ENCODE data around the gene GLUD1.
"Not testable (repeated sequence)": the region's sequence is repeated elsewhere in the genome, so short reads cannot be mapped to it uniquely, and the experiment has no call there.

GLUD1 gene

GRCh38 chr10:87054373-87055295 lies 40.0 kb downstream of the GLUD1 start:
- peaks cover 91% of the 10 kb centered on the region for H3K36me3 ChIP-seq

GRCh38 chr10:87053577-87054181 lies 41.0 kb downstream of the GLUD1 start:
- Histone ChIP-seq H3K9me3 (no peaks in the 10 kb centered on the region), H3K4me3 (ENCODE audit: low read depth in 1 of 2, low read length in 1 of 2) (no peak overlapping the region), H3K4me1 (ENCODE audit: control insufficient read depth in 1 of 2, insufficient read depth in 1 of 2, low read depth in 1 of 2, low read length in 1 of 2) (no peaks in the 10 kb centered on the region), H3K27me3 (no peaks in the 10 kb centered on the region), H3K27ac (no peak overlapping the region), H3K36me3 (peaks cover 84% of the 10 kb centered on the region)
- no peak for TF ChIP-seq CTCF (IDR thresholded peaks at IDR 0.05)

More at GRCh38 chr10:87054373-87055295, 40.0 kb downstream of the GLUD1 start:
- Histone ChIP-seq H3K4me3 (ENCODE audit: low read depth in 1 of 2, low read length in 1 of 2) (no peak overlapping the region), H3K27me3 (no peaks in the 10 kb centered on the region), H3K4me1 (ENCODE audit: control insufficient read depth in 1 of 2, insufficient read depth in 1 of 2, low read depth in 1 of 2, low read length in 1 of 2) (no peaks in the 10 kb centered on the region), H3K9me3 (no peaks in the 10 kb centered on the region), H3K27ac (no peak overlapping the region)
- no peak for TF ChIP-seq CTCF (IDR thresholded peaks at IDR 0.05)

GRCh38 chr10:87053111-87053510 lies 41.5 kb downstream of the GLUD1 start:
- H3K9me3 ChIP-seq: no peaks in the 10 kb centered on the region
- H3K4me3 ChIP-seq (ENCODE audit: low read depth in 1 of 2, low read length in 1 of 2): no peak overlapping the region
- no peaks in the 10 kb centered on the region for H3K27me3 ChIP-seq
- H3K27ac ChIP-seq: no peak overlapping the region
- peaks cover 80% of the 10 kb centered on the region for H3K36me3 ChIP-seq
- no peak for TF ChIP-seq CTCF (IDR thresholded peaks at IDR 0.05)
- H3K4me1 ChIP-seq (ENCODE audit: control insufficient read depth in 1 of 2, insufficient read depth in 1 of 2, low read depth in 1 of 2, low read length in 1 of 2): no peaks in the 10 kb centered on the region

- H3K9me3 ChIP-seq: no peaks in the 10 kb centered on the region
- no peaks in the 10 kb centered on the region for H3K27me3 ChIP-seq
- no peak overlapping the region for H3K27ac ChIP-seq
- no peak overlapping the region for H3K4me3 ChIP-seq (ENCODE audit: low read depth in 1 of 2, low read length in 1 of 2)
- TF ChIP-seq CTCF (IDR thresholded peaks at IDR 0.05): no peak
- no peaks in the 10 kb centered on the region for H3K4me1 ChIP-seq (ENCODE audit: control insufficient read depth in 1 of 2, insufficient read depth in 1 of 2, low read depth in 1 of 2, low read length in 1 of 2)
- peaks cover 26% of the 10 kb centered on the region for H3K36me3 ChIP-seq
Observed at GRCh38 chr10:87045434-87045938, 49.2 kb downstream of the GLUD1 start.

- H3K27ac ChIP-seq; H3K27me3 ChIP-seq; H3K4me3 ChIP-seq (ENCODE audit: low read depth in 1 of 2, low read length in 1 of 2); H3K9me3 ChIP-seq; H3K4me1 ChIP-seq (ENCODE audit: control insufficient read depth in 1 of 2, insufficient read depth in 1 of 2, low read depth in 1 of 2, low read length in 1 of 2): not testable (repeated sequence)
- peaks cover 14% of the 10 kb centered on the region for H3K36me3 ChIP-seq
Observed at GRCh38 chr10:87043579-87043978, 51.1 kb downstream of the GLUD1 start.

GRCh38 chr10:87038786-87039185 lies 55.9 kb downstream of the GLUD1 start:
- Histone ChIP-seq H3K4me1 (ENCODE audit: control insufficient read depth in 1 of 2, insufficient read depth in 1 of 2, low read depth in 1 of 2, low read length in 1 of 2) (no peaks in the 10 kb centered on the region), H3K36me3 (no peaks in the 10 kb centered on the region), H3K27me3 (no peaks in the 10 kb centered on the region), H3K9me3 (no peaks in the 10 kb centered on the region), H3K27ac (no peak overlapping the region), H3K4me3 (ENCODE audit: low read depth in 1 of 2, low read length in 1 of 2) (no peak overlapping the region)
- no peak for TF ChIP-seq CTCF (IDR thresholded peaks at IDR 0.05)

All from neutrophil (primary cell).